ENCODE data around the gene EIF4EBP2.
A peak's percentile ranks its signal among the peaks of the same experiment; 100 is the strongest.

EIF4EBP2 gene

GRCh38 chr10:70433581-70434280 is 29.8 kb downstream of the EIF4EBP2 start:
- DNase-seq: peak; percentile 40

- DNase-seq: no peak
Observed at GRCh38 chr10:70435241-70436085, 31.5 kb downstream of the EIF4EBP2 start.

GRCh38 chr10:70437721-70438120 is 33.8 kb downstream of the EIF4EBP2 start:
- no peak for DNase-seq

- DNase-seq: no peak
Observed at GRCh38 chr10:70440296-70441160, 36.6 kb downstream of the EIF4EBP2 start.

GRCh38 chr10:70441161-70441894 is 37.4 kb downstream of the EIF4EBP2 start, which contains the start of gene NODAL:
Gene NODAL, minus strand, starts transcription at chr10:70441681. Its CDS starts 14 bp downstream, at chr10:70441667.
- no peak for DNase-seq

- no peak for DNase-seq
Observed at GRCh38 chr10:70441895-70442309, 38.0 kb downstream of the EIF4EBP2 start.

- no peak for DNase-seq
Observed at GRCh38 chr10:70442332-70442988, 38.5 kb downstream of the EIF4EBP2 start.

GRCh38 chr10:70444744-70445143 is 40.8 kb downstream of the EIF4EBP2 start:
- DNase-seq: no peak

GRCh38 chr10:70445718-70446657 is 42.0 kb downstream of the EIF4EBP2 start:
- no peak for DNase-seq

GRCh38 chr10:70448236-70448635 is 44.3 kb downstream of the EIF4EBP2 start:
- no peak for DNase-seq

- no peak for DNase-seq
Observed at GRCh38 chr10:70455213-70455630, 51.3 kb downstream of the EIF4EBP2 start.

GRCh38 chr10:70456164-70456563 is 52.2 kb downstream of the EIF4EBP2 start:
- DNase-seq: no peak

- no peak for DNase-seq
Observed at GRCh38 chr10:70457759-70458305, 53.9 kb downstream of the EIF4EBP2 start.

GRCh38 chr10:70458329-70459060 is 54.5 kb downstream of the EIF4EBP2 start:
- peak; percentile 82 for DNase-seq

- DNase-seq: no peak
Observed at GRCh38 chr10:70459061-70459773, 55.3 kb downstream of the EIF4EBP2 start.

- DNase-seq: no peak
Observed at GRCh38 chr10:70459774-70460490, 56.0 kb downstream of the EIF4EBP2 start.

- peak; percentile 60 for DNase-seq
Observed at GRCh38 chr10:70461397-70462348, 57.7 kb downstream of the EIF4EBP2 start.
